Measurements from ENCODE around the gene FAM163B. TPM values are rescaled to one million over a fixed set of nuclear protein-coding genes. Genes with fewer than 3 reads are reported as not detected.

The FAM163B gene
- total RNA-seq, 4 donors from 2014 or later, result not detected

GRCh38 chr9:133543772-133544467, 65.3 kb downstream of the FAM163B start:
- no peak for TF ChIP-seq CTCF (IDR thresholded peaks at IDR 0.05; ENCODE audit: low read depth)

GRCh38 chr9:133542002-133542401, 67.2 kb downstream of the FAM163B start:
- no peak for TF ChIP-seq CTCF (IDR thresholded peaks at IDR 0.05; ENCODE audit: low read depth)

GRCh38 chr9:133540698-133541025, 68.5 kb downstream of the FAM163B start:
- TF ChIP-seq CTCF (IDR thresholded peaks at IDR 0.05; ENCODE audit: low read depth), result no peak

- TF ChIP-seq CTCF (IDR thresholded peaks at IDR 0.05; ENCODE audit: low read depth), result no peak
Observed at GRCh38 chr9:133539991-133540697, 69.0 kb downstream of the FAM163B start.

GRCh38 chr9:133538851-133539833, 70.0 kb downstream of the FAM163B start:
- TF ChIP-seq CTCF (IDR thresholded peaks at IDR 0.05; ENCODE audit: low read depth), result no peak

GRCh38 chr9:133538176-133538575, 71.0 kb downstream of the FAM163B start:
- TF ChIP-seq CTCF (IDR thresholded peaks at IDR 0.05; ENCODE audit: low read depth), result no peak

- TF ChIP-seq CTCF (IDR thresholded peaks at IDR 0.05; ENCODE audit: low read depth), result no peak
Observed at GRCh38 chr9:133537257-133537656, 71.9 kb downstream of the FAM163B start.

All from subcutaneous adipose tissue (tissue), 4 donors.